ENCODE data around the gene PURB. TPM values are rescaled to one million over a fixed set of nuclear protein-coding genes. Genes with fewer than 3 reads are reported as not detected.

The PURB gene
- total RNA-seq, 1 donor from 2014 or later: 21.9 TPM

- Mint-ChIP-seq H3K36me3 (ENCODE audit: low read depth) (no peaks in the 10 kb centered on the region), H3K27me3 (ENCODE audit: low read depth) (no peaks in the 10 kb centered on the region), H3K4me1 (ENCODE audit: low read depth) (peaks cover 6% of the 10 kb centered on the region), H3K27ac (ENCODE audit: unreplicated experiment) (no peak overlapping the region), H3K4me3 (ENCODE audit: unreplicated experiment) (no peak overlapping the region), H3K9me3 (ENCODE audit: low read depth) (no peaks in the 10 kb centered on the region)
- DNase-seq (ENCODE audit: low spot score): no peak
- TF ChIP-seq, protein P1, sequence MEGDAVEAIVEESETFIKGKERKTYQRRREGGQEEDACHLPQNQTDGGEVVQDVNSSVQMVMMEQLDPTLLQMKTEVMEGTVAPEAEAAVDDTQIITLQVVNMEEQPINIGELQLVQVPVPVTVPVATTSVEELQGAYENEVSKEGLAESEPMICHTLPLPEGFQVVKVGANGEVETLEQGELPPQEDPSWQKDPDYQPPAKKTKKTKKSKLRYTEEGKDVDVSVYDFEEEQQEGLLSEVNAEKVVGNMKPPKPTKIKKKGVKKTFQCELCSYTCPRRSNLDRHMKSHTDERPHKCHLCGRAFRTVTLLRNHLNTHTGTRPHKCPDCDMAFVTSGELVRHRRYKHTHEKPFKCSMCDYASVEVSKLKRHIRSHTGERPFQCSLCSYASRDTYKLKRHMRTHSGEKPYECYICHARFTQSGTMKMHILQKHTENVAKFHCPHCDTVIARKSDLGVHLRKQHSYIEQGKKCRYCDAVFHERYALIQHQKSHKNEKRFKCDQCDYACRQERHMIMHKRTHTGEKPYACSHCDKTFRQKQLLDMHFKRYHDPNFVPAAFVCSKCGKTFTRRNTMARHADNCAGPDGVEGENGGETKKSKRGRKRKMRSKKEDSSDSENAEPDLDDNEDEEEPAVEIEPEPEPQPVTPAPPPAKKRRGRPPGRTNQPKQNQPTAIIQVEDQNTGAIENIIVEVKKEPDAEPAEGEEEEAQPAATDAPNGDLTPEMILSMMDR (IDR thresholded peaks at IDR 0.05): no peak
These were observed 14.1 kb upstream of the PURB start for GRCh38 chr7:44899443-44899842.

DNA sequence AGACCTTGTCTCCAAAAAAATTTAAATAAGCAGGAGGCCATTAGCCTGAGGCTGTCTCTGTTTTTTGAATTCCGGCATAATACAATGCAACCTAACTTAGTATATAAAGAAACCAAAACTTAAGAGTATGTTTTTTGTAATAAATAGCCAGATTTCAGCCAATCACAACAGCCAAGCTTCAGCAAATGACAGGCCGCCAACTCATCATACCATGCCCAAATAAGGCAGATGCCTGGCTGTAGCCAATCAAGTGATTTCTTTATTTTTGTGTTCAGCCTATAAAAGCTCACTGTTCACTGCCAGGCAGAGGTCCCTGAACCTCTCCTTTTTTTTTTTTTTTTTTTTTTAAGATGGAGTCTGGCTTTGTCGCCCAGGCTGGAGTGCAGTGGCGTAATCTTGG is 12.7 kb upstream of the PURB start:
- Mint-ChIP-seq H3K36me3 (ENCODE audit: low read depth) (peaks cover 2% of the 10 kb centered on the region), H3K4me3 (ENCODE audit: unreplicated experiment) (no peak overlapping the region), H3K27me3 (ENCODE audit: low read depth) (no peaks in the 10 kb centered on the region), H3K9me3 (ENCODE audit: low read depth) (no peaks in the 10 kb centered on the region), H3K27ac (ENCODE audit: unreplicated experiment) (no peak overlapping the region), H3K4me1 (ENCODE audit: low read depth) (peaks cover 6% of the 10 kb centered on the region)
- DNase-seq (ENCODE audit: low spot score): no peak
- TF ChIP-seq, protein P1 (IDR thresholded peaks at IDR 0.05): no peak

- no peaks in the 10 kb centered on the region for H3K9me3 Mint-ChIP-seq (ENCODE audit: low read depth)
- DNase-seq (ENCODE audit: low spot score): no peak
- no peaks in the 10 kb centered on the region for H3K27me3 Mint-ChIP-seq (ENCODE audit: low read depth)
- H3K4me1 Mint-ChIP-seq (ENCODE audit: low read depth): peaks cover 6% of the 10 kb centered on the region
- TF ChIP-seq, protein P1 (IDR thresholded peaks at IDR 0.05): no peak
- no peak overlapping the region for H3K27ac Mint-ChIP-seq (ENCODE audit: unreplicated experiment)
- H3K4me3 Mint-ChIP-seq (ENCODE audit: unreplicated experiment): no peak overlapping the region
- peaks cover 2% of the 10 kb centered on the region for H3K36me3 Mint-ChIP-seq (ENCODE audit: low read depth)
These were observed 12.0 kb upstream of the PURB start for GRCh38 chr7:44897309-44897708.

- H3K4me1 Mint-ChIP-seq (ENCODE audit: low read depth): peaks cover 6% of the 10 kb centered on the region
- H3K36me3 Mint-ChIP-seq (ENCODE audit: low read depth): peaks cover 2% of the 10 kb centered on the region
These were observed 9.7 kb upstream of the PURB start for GRCh38 chr7:44894888-44895580.

GRCh38 chr7:44893710-44894234 is 8.4 kb upstream of the PURB start:
- peaks cover 6% of the 10 kb centered on the region for H3K4me1 Mint-ChIP-seq (ENCODE audit: low read depth)
- no peaks in the 10 kb centered on the region for H3K27me3 Mint-ChIP-seq (ENCODE audit: low read depth)
- no peak overlapping the region for H3K4me3 Mint-ChIP-seq (ENCODE audit: unreplicated experiment)
- H3K9me3 Mint-ChIP-seq (ENCODE audit: low read depth): no peaks in the 10 kb centered on the region
- H3K36me3 Mint-ChIP-seq (ENCODE audit: low read depth): peaks cover 2% of the 10 kb centered on the region
- no peak for DNase-seq (ENCODE audit: low spot score)
- TF ChIP-seq, protein P1 (IDR thresholded peaks at IDR 0.05): no peak
- H3K27ac Mint-ChIP-seq (ENCODE audit: unreplicated experiment): no peak overlapping the region

More at GRCh38 chr7:44894888-44895580, 9.7 kb upstream of the PURB start:
- H3K27ac Mint-ChIP-seq (ENCODE audit: unreplicated experiment): no peak overlapping the region
- no peak overlapping the region for H3K4me3 Mint-ChIP-seq (ENCODE audit: unreplicated experiment)
- DNase-seq (ENCODE audit: low spot score): no peak
- H3K9me3 Mint-ChIP-seq (ENCODE audit: low read depth): no peaks in the 10 kb centered on the region
- TF ChIP-seq, protein P1 (IDR thresholded peaks at IDR 0.05): no peak
- H3K27me3 Mint-ChIP-seq (ENCODE audit: low read depth): no peaks in the 10 kb centered on the region
